Measurements from ENCODE around the gene USP3. TPM values are rescaled to one million over a fixed set of nuclear protein-coding genes. Genes with fewer than 3 reads are reported as not detected.
"Not testable (repeated sequence)": the region's sequence is repeated elsewhere in the genome, so short reads cannot be mapped to it uniquely, and the experiment has no call there.

USP3 gene
- total RNA-seq, 2 experiments from 2014 or later = 37.3 to 42.2 TPM

- POLR2A ChIA-PET = no interaction called here
- CTCF ChIA-PET = no interaction called here
These were observed 19.1 kb downstream of the USP3 start for GRCh38 chr15:63523306-63523990.

DNA sequence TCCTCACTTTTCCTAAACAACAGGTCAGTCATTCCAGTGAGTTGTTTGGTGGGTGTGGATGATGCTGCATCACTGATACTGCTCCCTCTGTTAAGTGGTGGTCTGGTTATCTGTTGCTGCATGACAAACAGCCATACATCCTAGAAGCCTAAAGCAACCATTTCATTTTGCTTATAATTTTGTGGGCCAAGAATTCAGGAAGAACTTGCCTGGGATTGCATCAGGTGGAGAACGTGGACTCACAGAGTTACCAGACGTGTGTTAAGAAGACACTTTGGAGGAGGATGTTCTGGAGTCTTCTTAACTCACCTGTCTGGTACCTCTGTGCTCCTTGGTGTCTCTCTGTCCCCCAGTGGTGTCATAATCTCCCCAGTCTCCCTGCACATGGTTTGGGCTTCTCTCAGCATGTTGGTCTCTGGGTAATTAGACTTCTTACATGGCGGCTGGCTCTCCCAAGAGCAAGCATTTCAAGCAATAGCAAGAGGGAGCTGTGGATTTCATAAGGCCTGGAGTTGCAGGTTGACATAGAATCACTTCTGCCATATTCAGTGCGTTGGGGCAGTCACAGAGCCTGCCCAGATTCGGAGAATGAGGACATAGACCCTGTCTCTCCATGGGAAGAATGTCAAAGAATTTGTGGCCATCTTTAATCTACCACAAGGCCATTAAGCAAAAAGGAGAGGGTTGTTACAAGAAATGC lies 20.1 kb downstream of the USP3 start:
- ChIA-PET CTCF (no interaction called here), POLR2A (no interaction called here)

DNA sequence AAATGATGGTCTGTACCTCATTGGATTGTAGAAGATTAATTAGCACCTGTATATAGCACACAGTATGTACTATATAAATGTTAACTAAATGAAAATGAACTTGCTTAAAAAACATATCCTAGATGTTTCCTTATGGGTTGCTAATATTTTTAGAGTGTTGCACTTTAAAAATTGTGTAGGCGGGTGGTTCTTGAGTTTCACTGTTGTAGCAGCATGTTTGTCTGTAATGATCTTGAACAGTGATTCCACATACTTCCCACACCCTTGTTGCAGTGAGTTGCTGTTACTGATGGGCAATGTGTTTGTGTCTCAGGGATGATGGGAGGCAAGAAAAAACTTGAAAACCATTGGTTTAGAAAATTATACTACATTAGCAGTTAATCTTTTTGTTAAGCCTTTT lies 22.0 kb downstream of the USP3 start:
- POLR2A ChIA-PET = no interaction called here
- CTCF ChIA-PET = no interaction called here

DNA sequence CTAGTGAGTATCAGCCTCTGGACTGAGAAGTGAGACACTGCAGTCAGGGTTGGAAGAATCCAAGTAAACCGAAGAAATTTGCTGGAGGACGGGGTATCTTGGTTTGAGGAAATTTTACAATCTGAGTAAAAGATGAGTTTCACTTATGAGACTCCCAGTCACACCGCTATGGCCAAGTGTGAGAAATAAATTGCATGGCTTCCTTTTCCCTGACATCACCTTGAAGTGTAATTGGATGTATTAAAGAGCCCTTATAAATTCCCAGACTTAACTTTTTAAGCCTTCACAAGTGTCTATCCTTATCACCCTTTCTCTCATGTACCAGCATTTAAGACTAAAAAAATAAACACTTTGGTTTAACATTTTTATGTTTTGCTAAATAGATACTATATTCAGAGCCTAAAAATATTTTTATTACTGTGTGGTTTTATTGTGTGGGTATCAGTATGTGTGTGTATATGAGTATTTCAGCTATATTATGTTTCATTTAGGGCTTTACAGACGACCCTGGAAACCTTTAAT lies 23.8 kb downstream of the USP3 start:
- CTCF ChIA-PET = interaction anchor here (1.7 kb wide), 1 partner anchor 62 kb away, joined by 5 read pairs; no protein-coding TSS in a partner anchor
- POLR2A ChIA-PET = no interaction called here

DNA sequence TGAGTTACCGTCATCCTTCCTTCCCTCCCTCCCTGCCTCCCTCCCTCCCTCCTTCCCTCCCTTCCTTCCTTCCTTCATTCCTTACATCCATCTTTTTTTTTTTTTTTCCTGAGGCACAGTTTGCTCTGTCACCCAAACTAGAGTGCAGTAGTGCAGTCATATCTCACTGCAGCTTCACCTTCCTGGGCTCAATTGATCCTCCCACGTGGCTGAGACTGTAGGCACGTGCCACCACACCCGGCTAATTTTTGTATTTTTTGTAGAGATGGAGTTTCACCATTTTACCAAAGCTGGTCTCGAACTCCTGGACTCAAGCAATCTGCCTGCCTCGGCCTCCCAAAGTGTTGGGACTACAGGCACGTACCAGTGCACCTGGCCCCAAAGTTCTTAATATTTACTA lies 25.8 kb downstream of the USP3 start:
- CTCF ChIA-PET = interaction anchor here (0.6 to 1.2 kb wide), 3 partner anchors 8 to 43 kb away, joined by 3 to 4 read pairs (median 3); no protein-coding TSS in a partner anchor
- POLR2A ChIA-PET = interaction anchor here (0.6 kb wide), 1 partner anchor 15 kb away, joined by 4 read pairs; no protein-coding TSS in a partner anchor

DNA sequence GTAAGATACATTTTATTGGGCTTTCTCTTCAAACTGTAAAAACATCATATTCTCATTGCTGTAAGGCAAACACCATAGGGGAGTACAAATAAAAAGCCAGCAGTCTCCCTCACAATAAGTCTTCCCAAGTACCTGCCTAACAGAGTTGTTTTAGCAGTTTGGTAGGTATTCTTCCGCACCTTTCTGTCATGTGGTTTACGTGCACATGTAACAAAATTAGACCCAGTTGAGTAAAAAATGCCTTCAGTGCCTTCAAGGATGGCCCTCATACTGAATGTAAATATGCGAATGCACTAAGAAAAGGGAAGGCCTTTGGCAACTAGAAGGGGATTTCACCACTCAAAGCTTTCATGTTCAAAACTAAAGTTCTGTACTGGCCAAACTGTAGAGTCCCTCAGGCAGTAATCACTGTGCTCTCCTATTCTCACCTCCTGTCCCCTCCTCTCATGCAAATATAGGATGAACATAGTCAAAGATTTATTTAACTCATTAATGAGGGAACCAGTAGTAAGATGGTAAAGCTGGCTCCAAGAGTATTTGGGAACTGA lies 26.4 kb downstream of the USP3 start:
- POLR2A ChIA-PET = no interaction called here
- CTCF ChIA-PET = interaction anchor here (0.6 to 1.4 kb wide), 5 partner anchors 8 to 64 kb away, joined by 3 to 4 read pairs (median 3); no protein-coding TSS in a partner anchor

GRCh38 chr15:63531586-63531985 lies 27.2 kb downstream of the USP3 start:
- ChIA-PET CTCF (interaction anchor here (1.2 to 1.4 kb wide), 3 partner anchors 9 to 65 kb away, joined by 3 read pairs; no protein-coding TSS in a partner anchor), POLR2A (no interaction called here)

GRCh38 chr15:63532307-63532744 lies 27.9 kb downstream of the USP3 start:
- CTCF ChIA-PET = interaction anchor here (1.2 to 1.4 kb wide), 2 partner anchors 26 to 66 kb away, joined by 3 read pairs; no protein-coding TSS in a partner anchor
- POLR2A ChIA-PET = no interaction called here

GRCh38 chr15:63534888-63535287 lies 30.5 kb downstream of the USP3 start:
- POLR2A ChIA-PET, CTCF ChIA-PET: not testable (repeated sequence)

- CTCF ChIA-PET = no interaction called here
These were observed 31.3 kb downstream of the USP3 start for GRCh38 chr15:63535689-63536088.

DNA sequence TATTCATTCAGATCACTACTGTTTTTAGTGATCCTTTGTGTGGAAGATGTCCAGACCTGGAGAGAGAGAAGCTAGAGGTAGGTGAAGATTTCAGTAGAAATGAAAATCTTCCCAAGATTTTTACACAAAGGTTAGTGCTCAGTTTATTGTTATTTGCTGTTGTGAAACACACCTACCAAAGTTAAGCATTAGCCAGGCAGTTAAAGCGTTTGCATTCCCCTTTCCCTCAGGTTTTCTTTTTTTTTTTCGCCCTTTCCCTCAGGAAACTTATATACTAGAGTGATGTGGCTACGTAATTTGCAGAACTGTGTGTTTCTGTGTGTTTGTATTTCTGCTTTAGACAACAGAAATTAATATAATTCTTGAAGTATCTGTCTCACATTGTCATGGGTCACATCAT lies 34.5 kb downstream of the USP3 start:
- POLR2A ChIA-PET = no interaction called here
- CTCF ChIA-PET = no interaction called here

More at GRCh38 chr15:63535689-63536088, 31.3 kb downstream of the USP3 start:
- POLR2A ChIA-PET = interaction anchor here (0.6 kb wide), 1 partner anchor 15 kb away, joined by 3 read pairs; no protein-coding TSS in a partner anchor

DNA sequence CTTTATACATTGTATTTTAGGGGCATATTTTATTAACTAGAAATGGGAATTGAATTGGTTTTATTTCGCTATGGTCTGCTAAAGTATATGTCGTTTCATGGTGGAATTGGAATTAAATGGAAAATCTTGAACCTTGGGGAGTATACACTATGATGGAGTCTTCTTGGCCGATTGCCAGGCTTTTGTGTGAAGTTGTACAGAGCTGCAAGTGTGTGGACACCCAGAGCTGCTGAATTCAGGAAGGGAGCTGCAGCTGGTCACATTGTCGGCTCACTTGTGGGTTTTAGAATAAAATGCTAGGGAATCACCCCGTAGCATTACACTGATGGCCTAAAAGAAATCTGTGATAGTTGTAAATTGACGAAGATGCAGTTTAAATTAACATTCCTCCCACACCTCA lies 35.1 kb downstream of the USP3 start:
- CTCF ChIA-PET = no interaction called here
- POLR2A ChIA-PET = no interaction called here

DNA sequence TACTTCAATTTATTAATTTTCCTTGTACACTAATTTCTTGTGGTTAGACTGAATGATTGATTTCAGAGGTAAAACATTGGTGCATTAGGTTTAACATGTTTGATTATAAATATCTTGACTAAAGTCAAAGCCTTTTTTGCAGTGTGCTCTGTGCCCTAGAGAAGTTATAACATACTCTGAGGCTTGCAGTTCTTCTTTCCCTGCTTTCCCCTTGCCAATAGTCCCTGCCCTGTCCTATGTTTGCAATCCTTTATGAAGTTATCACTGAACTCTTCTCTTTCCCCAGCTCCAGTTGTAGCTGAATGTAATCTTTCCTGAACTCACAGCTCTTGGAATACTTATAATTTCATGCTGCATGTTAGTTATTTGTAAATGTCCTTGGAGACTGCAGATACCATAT lies 35.6 kb downstream of the USP3 start:
- POLR2A ChIA-PET = no interaction called here
- CTCF ChIA-PET = no interaction called here

- ChIA-PET POLR2A (interaction anchor here (2.5 kb wide), 1 partner anchor 35 kb away, joined by 6 read pairs; the partner anchor contains the start of gene USP3), CTCF (no interaction called here)
These were observed 36.1 kb downstream of the USP3 start for GRCh38 chr15:63540449-63540848.

DNA sequence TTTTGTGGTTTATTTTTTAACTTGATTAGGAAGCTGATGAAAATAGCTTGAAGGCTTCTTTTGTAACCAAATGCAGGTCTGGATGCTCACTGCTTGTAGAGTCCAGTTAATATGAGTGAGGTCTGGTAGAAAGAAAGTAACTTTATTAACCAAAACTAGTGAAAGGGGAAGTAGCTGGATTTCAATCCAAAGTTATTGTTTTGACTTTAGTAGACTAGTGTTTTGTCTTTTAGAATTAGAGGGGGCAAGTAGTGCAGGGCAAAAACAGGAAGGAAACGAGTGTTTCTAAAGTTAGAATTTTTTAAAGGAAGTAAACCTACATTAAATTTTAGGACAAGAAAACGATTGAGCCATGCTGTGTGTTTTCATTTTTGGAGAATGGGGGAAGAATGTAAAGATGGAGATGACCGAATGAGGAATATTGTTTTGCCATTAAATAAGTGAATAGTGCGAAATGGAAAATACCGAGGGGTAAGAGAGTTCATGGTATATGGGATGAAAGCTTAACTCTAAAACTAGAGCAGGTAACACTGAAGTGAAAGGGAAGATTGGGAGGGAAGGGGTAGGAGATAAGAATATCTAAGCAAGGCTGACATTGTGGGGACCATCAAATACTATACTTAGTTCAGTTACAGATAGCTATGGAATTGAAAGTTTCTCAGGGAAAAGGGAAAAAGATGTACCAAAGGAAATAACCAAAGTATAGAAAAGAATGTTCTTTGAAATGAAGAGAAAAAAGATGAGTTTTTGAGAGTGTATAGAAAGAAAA lies 40.0 kb downstream of the USP3 start:
- POLR2A ChIA-PET = no interaction called here

GRCh38 chr15:63545520-63545919 lies 41.1 kb downstream of the USP3 start:
- POLR2A ChIA-PET = interaction anchor here (0.6 kb wide), 1 partner anchor 15 kb away, joined by 4 read pairs; no protein-coding TSS in a partner anchor
- CTCF ChIA-PET = no interaction called here

More for the DNA sequence above, 40.0 kb downstream of the USP3 start:
- CTCF ChIA-PET = no interaction called here

GRCh38 chr15:63551400-63551799 lies 47.0 kb downstream of the USP3 start:
- ChIA-PET POLR2A (no interaction called here), CTCF (no interaction called here)

DNA sequence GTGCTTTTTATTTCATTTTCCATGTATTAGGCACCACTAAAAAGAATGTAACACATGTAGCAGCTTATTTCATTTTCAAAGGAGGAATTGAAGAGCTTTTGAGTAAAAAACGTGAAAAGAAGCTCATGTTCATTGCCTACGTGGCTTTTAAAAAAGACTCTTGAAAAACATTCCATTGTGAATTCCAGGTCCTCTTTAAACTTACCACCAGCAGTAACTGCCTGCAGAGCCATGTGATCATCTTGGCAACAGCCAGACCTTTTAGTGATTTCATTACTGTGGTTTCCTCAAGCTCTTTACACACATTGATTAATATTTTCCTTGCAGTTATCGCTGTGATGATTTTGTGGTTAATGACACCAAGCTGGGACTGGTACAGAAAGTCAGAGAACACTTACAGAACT lies 49.0 kb downstream of the USP3 start:
- ChIA-PET POLR2A (interaction anchor here (0.5 to 0.7 kb wide), 2 partner anchors 50 to 1052 kb away, joined by 3 to 4 read pairs; no protein-coding TSS in a partner anchor), CTCF (interaction anchor here (0.6 to 1.7 kb wide), 4 partner anchors 56 to 314 kb away, joined by 3 to 4 read pairs (median 3); no protein-coding TSS in a partner anchor)

DNA sequence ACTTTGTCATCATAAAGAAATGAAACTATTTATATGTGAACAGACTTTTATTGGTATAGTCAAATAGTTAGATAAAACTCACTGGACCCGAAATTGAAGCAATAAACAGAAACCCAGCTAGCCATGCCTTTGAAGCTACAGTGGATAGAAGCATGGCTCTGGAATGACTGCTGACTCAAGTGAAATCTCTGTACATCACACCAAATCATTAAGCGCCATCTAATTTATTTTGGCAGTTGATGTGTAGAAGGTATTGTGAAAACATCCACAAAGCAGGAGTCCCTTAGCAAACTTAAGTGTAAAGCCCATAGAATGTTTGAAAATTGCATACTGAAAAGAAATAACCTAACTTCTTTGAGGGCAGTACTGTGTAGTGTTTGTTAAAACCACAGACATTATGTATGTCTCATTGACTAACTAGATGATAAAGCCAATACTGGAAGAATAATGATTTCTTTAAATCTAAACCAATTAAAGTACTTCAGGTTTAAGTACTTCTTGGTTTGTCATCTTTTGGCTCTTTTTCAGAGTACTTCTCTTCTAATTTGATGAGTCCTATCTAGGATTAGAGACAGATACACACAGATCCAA lies 50.0 kb downstream of the USP3 start:
- POLR2A ChIA-PET = no interaction called here
- CTCF ChIA-PET = no interaction called here
